WERI-Rb-1 (cell line): ENCODE data around the gene NEO1.

Experiments
- DNase-seq: peaks from one replicate; pipeline ENCODE4 v3.0.0-alpha.2; 2020
- H3K27ac ChIP-seq: fragments of 250-450 bp; sonication (Bioruptor Pico); 2 replicates; pipeline ENCODE4 v1.5.1; 2020; ENCODE audit warnings: mild to moderate bottlenecking, moderate library complexity
- H3K27me3 ChIP-seq: fragments of 250-450 bp; sonication (Bioruptor Pico); 2 replicates; pipeline ENCODE4 v1.5.1; 2021; ENCODE audit warnings: mild to moderate bottlenecking, low read depth, moderate library complexity; ENCODE audit not compliant: insufficient read depth, severe bottlenecking
- H3K36me3 ChIP-seq: fragments of 250-450 bp; sonication (Bioruptor Pico); 2 replicates; pipeline ENCODE4 v1.5.1; 2020; ENCODE audit warnings: mild to moderate bottlenecking, moderate library complexity
- H3K4me3 ChIP-seq: 2 replicates; pipeline ENCODE4 v1.5.1; 2011; ENCODE audit warnings: low read depth, mild to moderate bottlenecking, control low read depth, low read length
- H3K9me3 ChIP-seq: fragments of 250-450 bp; sonication (Bioruptor Pico); 2 replicates; pipeline ENCODE4 v1.5.1; 2021; ENCODE audit warnings: mild to moderate bottlenecking, moderate library complexity; ENCODE audit not compliant: severe bottlenecking
- CTCF ChIP-seq: IDR thresholded peaks from 2 replicates; pipeline ENCODE4 v1.5.1; 2011; ENCODE audit warnings: low read depth, mild to moderate bottlenecking, control low read depth, inconsistent platforms, low read length

Gene NEO1

GRCh38 chr15:73139041-73139743, 86.9 kb downstream of the NEO1 start:
- H3K27me3 ChIP-seq = no peaks in the 10 kb centered on the region
- no peaks in the 10 kb centered on the region for H3K9me3 ChIP-seq
- no peak overlapping the region for H3K27ac ChIP-seq
- no peak for TF ChIP-seq CTCF
- no peak overlapping the region for H3K4me3 ChIP-seq
- DNase-seq = no peak
- H3K36me3 ChIP-seq = peaks cover 33% of the 10 kb centered on the region

GRCh38 chr15:73139744-73140553, 87.7 kb downstream of the NEO1 start:
- H3K4me3 ChIP-seq = no peak overlapping the region
- TF ChIP-seq CTCF = no peak
- H3K27me3 ChIP-seq = no peaks in the 10 kb centered on the region
- no peak overlapping the region for H3K27ac ChIP-seq
- no peak for DNase-seq
- H3K36me3 ChIP-seq = peaks cover 33% of the 10 kb centered on the region
- no peaks in the 10 kb centered on the region for H3K9me3 ChIP-seq

- no peak overlapping the region for H3K4me3 ChIP-seq
- no peak overlapping the region for H3K27ac ChIP-seq
- no peaks in the 10 kb centered on the region for H3K9me3 ChIP-seq
- peaks cover 31% of the 10 kb centered on the region for H3K36me3 ChIP-seq
- no peak for TF ChIP-seq CTCF
- no peaks in the 10 kb centered on the region for H3K27me3 ChIP-seq
- no peak for DNase-seq
Observed at GRCh38 chr15:73141216-73141900, 89.1 kb downstream of the NEO1 start.

GRCh38 chr15:73142802-73143762, 90.8 kb downstream of the NEO1 start:
- Histone ChIP-seq H3K9me3 (no peaks in the 10 kb centered on the region), H3K36me3 (peaks cover 18% of the 10 kb centered on the region), H3K27ac (no peak overlapping the region), H3K27me3 (no peaks in the 10 kb centered on the region), H3K4me3 (no peak overlapping the region)
- DNase-seq = no peak
- TF ChIP-seq CTCF = no peak

- no peak for TF ChIP-seq CTCF
- peaks cover 16% of the 10 kb centered on the region for H3K36me3 ChIP-seq
- no peak for DNase-seq
- H3K9me3 ChIP-seq = no peaks in the 10 kb centered on the region
- H3K27me3 ChIP-seq = no peaks in the 10 kb centered on the region
- no peak overlapping the region for H3K4me3 ChIP-seq
- no peak overlapping the region for H3K27ac ChIP-seq
Observed at GRCh38 chr15:73143763-73144155, 91.5 kb downstream of the NEO1 start.
